HG02763 (cell line): ENCODE data around the gene NDUFV1.
"Not testable (repeated sequence)": the region's sequence is repeated elsewhere in the genome, so short reads cannot be mapped to it uniquely, and the experiment has no call there.

Experiments used
- ATAC-seq: cut with Tn5 transposase; IDR thresholded peaks from one replicate; pipeline ENCODE4 v1.9.1; 2021; ENCODE audit warnings: mild to moderate bottlenecking, moderate library complexity; ENCODE audit not compliant: unreplicated experiment

The NDUFV1 gene

GRCh38 chr11:67626970-67627369 lies 20.2 kb downstream of the NDUFV1 start:
- ATAC-seq = no peak

GRCh38 chr11:67627441-67627811 lies 20.7 kb downstream of the NDUFV1 start:
- no peak for ATAC-seq

DNA sequence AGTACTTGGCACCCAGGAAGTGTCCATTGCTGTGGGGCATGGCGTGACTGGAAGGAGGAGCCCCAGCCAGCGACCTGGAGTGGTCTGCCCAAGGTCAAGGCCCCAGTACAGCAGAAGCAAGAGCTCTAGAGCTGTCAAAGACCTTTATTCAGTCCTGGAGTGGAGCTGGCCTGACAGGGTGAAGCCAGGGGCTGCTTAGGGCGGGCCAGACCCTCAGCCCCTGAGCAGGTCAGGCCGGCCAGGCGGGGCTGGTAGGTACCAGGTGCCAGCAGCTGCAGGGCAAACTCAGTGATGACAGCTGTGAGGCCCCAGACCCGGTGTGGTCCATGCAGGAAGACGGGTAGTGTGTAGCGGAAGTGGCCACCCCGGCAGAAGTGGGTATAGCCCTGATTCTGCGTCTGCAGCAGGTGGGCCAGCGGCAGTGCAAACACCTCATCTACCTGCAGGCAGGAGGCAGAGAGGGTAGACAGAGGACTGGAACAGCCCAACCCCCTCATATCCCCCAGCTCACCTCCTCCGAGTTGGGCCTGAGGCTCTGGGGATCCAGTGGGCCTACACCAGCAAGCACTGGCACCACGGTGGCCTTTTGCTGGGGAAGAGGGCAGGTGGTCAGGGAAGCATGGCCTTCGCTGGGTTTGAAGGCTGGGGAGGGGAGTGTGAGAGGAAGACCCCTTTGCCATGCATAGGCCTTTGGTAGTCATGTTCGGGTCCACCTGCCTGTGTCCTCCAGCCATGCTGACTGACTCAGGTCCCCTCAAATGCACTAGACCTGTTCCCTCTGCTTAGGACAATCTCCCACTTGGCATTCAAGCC lies 21.3 kb downstream of the NDUFV1 start:
- no peak for ATAC-seq

DNA sequence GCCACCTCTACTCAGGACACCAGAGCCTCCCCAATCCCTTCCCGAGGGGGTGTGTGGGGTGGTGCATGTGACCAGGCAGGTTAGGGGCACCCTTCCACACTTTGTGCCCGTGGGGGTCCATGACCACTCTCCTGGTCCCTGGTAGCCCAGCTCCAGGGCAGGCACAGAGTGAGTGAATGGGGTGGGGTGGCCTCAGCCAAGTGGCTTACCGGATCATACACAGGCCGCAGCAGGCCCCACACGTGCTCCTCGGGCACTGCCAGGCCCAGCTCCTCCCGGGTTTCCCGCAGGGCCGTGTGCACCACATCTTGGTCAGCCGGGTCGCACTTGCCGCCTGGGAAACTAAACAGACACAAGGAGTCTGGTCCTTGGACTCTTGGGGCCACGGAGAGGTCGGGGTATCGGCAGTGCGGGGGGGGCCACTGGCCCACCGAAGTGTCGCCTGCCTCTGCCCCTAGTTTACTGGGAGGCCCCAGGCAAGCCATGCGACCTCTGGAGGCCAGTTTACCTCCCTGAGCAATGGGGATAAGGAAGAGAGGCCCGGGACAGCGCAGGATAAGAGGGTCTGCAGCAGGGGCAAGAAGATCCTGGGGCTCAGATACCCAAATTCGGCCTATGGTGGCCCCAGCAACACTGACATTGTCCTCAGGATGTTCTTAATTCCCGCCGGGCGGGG lies 22.1 kb downstream of the NDUFV1 start:
- ATAC-seq = no peak

- peak; percentile 36 for ATAC-seq
Observed at GRCh38 chr11:67629386-67630227, 22.9 kb downstream of the NDUFV1 start, which contains the start of gene NUDT8. Gene NUDT8, minus strand, starts transcription at chr11:67629937. Its CDS starts 26 bp downstream, at chr11:67629911.

DNA sequence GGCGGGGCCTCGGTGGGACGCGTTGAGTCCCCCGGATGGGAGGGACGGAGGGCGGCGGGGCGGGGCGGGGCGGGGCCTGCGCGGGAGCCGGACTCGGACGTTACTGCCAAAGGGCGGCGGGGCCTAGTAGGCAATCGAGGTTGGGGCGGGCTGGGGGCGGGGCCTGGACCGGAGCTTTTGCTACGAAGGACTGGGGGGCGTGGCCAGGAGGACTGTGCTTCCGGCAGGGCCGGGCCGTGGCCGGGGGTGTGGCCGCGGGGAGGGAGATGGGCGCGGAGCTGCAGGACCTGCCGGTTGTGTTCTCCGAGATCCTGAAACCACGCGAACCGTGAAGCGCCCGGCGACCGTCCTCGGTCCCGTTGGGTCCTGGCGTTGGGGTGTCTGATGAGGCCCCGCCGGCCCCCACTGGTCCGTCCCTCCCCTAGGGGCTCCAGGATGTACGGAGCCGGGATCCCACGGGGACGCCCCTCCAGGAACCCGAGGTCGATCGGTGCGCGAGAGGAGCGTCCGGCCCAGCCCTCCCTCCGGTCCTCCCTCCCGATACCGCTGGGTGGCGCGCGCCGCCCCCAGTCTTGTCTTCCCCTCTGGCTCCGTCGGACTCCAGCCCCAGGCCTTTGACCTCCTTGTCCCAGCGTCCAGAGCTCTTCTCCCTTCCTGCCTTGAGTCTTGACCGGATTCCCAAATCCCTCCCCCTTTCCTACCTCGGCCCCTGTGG lies 23.6 kb downstream of the NDUFV1 start:
- ATAC-seq = peak; percentile 66

- no peak for ATAC-seq
Observed at GRCh38 chr11:67630943-67631331, 24.2 kb downstream of the NDUFV1 start.

- no peak for ATAC-seq
Observed at GRCh38 chr11:67631411-67631810, 24.7 kb downstream of the NDUFV1 start.

GRCh38 chr11:67631853-67632174 lies 25.1 kb downstream of the NDUFV1 start:
- no peak for ATAC-seq

- ATAC-seq = no peak
Observed at GRCh38 chr11:67632175-67632981, 25.6 kb downstream of the NDUFV1 start.

DNA sequence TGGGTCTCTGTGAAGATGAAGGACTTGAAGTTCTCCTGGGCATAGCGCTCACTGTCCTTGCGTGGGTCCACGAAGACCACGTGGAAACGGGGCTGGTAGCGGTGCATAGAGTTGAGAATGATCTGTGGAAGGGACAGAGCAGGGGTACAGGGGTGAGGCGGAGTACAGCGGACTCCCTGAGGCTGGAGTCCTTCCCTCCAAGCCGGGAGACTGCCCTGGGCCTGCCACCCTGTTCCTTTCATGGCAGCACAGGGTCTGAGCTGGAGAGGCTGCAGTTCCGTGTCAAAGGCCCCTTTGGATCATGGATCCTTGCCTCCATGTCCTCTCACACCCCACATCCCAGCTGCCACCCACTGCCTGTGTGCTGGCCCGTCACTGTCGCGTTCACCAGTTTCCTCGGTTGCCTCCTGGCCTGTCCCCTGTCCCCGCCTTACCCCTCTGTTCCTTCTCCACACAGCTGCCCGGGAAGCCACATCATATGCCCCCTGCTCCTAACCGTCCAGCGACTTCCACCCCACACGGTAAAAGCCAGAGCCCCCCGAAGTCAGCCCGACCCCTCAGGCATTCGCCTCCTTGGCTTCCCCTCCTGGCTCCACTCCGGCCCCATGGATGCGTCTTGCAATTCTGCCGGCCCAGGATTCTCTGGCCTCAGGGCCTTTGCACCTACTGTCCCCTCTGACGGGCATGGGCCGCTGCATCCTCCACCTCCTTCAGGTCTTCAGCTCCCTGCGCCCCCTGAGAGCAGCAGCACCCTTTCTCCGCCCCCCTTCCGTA lies 26.4 kb downstream of the NDUFV1 start:
- no peak for ATAC-seq

DNA sequence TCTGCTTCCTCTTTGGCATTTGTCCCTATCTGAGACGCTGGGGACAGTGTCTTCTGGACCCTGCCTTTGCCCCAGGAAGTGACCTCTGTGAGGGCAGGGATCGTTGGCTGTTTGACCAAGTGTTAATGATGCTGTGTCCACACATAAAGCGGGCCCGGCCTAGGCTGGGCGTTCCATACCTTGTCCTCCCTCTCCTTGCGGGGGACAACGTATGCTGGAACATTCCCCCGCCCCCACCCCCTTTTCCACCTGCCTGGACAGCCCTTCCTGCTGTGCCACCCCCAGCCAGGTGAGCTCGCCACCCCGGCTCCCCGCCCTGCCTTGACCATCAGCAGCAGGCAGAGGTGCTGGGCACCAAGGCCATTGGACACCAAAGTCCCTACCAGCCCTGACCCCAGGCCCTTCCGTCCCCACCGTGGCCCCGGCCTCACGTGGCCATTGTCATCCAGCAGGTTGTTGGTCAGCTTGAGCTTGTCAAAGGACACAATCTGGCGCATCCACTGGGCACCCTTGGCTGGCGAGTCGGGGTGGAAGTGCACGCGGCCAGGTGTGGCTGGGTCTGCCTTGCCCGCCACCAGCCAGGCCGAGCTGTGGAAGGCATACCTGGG lies 27.1 kb downstream of the NDUFV1 start:
- no peak for ATAC-seq

DNA sequence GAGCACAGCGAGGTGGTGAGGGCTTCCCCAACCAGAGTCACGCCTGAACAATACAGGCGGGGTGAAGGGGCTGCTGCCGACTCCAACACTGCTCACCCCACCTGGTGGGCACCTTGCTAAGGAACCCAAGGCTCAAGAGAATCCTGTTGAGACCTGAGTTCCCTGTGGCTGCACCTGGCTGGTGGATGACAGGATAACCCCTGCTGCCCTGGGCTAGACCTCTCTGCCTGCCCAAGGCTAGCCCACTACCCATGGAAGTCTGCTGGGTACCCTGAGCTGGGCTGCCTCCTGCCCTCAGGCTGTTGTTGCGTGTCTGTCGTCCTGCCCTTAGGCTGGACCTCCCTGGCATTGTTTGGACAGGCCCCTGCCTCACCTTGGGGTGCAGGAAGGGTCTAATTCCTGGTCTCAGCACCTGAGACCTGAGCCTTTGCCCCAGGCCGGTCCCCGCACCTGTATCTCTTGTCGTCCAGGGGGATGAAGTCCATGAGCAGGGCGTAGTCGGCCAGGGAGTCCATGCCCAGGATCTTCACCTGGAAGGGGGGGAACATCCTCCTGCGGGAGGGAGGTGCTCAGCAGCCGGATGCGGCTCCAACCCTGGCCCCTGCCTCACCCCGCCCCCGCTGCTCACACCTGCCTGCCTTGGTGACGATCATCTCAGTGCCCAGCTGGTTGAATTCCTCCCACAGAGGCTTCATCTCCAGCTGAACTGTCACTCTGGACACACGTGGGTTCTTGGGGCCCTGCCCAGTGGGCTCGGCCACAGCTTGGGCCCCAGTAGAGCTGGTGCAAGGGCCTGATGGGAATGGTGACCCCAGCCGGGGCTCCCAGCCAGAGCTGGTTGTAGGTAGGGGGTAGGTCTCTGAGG lies 27.9 kb downstream of the NDUFV1 start:
- ATAC-seq = no peak

DNA sequence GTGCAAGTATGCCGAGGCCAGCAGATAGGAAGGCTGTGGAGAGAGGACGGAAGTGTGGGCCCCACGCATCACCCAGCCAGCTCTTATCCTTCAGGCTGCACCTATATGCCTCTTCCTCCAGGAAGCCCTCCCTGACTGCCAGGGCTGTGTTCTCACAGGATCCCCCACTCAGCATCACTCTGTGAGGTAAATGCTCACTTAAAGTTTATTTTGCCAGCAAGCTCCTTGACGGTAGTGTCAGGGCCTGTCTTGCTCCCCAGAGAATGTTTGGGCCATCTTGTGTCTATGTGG lies 28.4 kb downstream of the NDUFV1 start:
- ATAC-seq = no peak

- ATAC-seq = no peak
Observed at GRCh38 chr11:67636962-67637361, 30.2 kb downstream of the NDUFV1 start.

DNA sequence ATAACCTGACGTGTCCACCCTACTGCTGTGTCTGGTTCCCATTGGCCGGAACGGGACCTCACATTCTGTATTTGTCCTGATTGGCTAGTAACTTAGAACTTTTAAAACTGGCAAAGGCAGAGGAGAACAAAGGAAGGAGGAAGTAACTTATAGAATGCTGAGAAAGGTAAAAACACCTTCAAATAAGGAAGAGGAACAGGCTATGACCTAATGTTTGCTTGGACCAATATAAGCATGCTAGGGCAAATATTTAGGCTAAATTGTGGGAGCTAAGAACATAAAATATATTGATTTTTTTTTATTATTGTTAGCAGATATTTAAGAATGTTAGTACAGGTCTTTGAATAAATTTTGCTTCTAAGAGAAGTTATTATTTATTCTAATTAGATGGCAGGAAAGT lies 30.7 kb downstream of the NDUFV1 start:
- ATAC-seq = not testable (repeated sequence)

DNA sequence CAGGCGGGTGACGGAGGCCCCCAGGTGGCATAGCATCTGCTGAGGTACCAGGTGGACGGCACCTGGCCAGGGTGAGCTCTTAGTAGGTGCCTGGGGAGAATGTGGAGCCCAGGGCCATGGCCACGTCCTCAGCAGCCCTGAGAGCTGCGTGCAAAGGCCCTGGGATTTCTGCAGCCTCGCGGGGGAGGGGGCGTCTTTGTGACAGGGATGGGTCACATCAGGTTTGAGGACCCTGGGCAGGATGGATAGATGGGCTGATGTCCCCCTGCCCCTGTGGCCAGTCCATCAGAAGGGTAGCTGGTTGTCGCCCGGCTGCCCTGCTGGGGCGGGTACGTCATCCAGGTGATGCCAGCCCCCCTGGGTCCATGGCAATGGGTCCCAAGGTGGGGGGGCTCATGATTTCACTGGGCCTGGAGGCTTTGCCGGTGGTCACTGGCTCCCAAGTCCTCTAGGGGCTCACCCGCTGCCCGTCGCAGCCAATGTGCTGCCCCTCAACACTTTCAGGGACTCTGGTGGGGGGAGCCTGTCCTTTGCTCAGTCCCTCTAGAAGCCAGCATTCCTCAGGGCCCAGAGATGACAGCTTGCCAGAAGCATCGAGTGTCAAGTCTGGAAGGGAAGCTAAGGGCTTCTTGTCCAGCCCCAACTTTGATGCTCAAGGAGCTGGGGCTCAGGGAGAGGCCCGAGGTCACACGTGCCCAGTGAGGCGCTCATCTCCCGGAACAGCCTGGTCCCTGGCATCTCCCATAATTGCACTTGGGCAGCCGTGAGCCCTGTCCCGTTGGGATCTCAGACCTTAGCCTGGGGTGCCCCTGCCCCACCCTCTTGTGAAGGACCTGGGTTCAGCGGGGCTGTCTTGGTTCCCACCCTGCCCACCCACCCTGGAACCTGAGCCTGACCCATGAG lies 32.0 kb downstream of the NDUFV1 start:
- no peak for ATAC-seq
